Cortex of kidney (tissue), 1 donor: Measurements from ENCODE around the gene LRRC23.
"Not testable (repeated sequence)": the region's sequence is repeated elsewhere in the genome, so short reads cannot be mapped to it uniquely, and the experiment has no call there.

Source experiments
- DNase-seq: peaks from one replicate; lab custom pipeline; 2025; lab: John Stamatoyannopoulos, UW

LRRC23 gene, protein sequence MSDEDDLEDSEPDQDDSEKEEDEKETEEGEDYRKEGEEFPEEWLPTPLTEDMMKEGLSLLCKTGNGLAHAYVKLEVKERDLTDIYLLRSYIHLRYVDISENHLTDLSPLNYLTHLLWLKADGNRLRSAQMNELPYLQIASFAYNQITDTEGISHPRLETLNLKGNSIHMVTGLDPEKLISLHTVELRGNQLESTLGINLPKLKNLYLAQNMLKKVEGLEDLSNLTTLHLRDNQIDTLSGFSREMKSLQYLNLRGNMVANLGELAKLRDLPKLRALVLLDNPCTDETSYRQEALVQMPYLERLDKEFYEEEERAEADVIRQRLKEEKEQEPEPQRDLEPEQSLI

DNA sequence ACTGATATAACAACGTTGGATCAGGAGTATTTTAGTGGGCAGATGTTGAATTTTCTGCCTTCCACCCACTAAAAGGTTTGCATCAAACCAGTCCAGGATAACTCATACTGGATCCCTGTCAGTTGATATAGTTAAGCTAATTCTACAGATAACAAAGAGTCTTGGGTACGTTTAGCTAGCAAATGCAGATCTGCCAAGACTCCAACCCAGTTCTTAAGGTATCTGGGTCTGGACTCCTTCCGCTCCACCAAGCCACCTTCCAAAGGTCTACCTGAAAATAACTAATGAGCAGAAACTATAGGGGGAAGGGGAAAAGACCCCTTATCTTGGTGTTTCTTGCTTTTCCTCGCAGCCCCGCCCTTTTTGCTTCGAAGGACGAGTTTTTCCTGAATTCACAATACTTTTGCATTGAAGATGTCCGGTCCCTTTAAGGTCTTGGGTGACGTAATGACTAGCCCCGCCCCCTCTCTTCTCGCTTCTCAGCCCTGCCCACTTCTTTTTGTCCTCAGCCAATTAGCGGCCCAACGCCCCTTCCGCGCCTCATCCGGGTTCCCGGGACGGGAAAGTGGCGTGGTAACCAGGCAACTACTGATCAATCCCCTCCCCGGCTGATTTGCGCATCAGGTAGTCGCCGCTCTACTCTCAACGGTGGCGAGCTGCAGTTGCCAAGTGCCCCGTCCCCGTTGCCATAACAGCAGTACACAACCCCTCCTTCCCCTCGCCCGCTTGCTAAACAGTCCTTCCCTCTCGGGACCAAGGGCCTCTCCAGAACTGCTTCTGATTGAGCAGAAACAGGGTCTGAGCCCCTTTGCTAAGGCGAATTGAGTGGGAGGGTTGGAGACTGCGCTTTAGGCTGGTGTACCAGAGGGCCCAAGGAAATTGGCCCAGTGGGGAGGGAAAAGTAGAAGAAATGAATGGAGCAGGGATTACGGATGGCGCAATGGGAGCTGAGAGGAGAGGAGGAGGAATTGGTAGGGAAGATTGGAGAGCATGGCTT lies at the start of gene LRRC23:
Gene LRRC23, plus strand, starts transcription at position 543 of the 997 bp plus-strand sequence. CDS start 812 bp downstream, outside the sequence.
- DNase-seq, result no peak

DNA sequence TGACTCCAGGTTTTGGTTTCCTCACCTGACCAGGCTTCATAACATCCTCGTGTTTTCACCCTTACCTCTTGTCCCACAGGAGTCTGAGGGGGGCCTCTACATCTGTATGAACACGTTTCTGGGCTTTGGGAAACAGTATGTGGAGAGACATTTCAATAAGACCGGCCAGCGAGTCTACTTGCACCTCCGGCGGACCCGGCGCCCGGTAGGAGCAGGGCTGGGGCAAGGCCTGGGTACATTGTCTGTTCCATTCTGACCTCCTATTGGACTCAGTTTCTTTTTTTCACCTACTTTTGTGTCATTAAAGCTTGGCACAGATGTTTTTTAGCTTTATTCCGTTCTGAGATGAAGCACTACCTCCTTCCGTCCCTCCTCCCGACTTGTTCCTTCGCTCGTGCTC lies 49.3 kb upstream of the LRRC23 start:
- no peak for DNase-seq

DNA sequence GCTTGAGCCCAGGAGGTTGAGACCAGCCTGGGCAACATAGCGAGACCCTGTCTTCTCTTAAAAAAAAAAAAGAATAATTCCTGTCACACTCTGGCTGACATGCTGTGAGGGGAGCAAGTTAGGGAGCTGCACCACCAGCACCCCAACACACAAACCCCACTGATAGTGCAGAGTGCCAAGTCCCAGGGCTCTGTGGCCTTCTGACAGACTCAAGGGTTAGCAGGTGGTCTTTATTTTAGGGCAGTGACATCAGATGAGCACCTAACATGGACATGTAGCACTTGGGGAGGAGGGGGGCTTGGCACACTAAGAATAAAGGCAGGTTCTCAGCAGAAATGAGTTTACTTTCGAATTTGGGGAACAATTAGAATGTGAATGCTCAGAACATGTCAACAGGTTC lies 45.8 kb upstream of the LRRC23 start:
- DNase-seq, result no peak

DNA sequence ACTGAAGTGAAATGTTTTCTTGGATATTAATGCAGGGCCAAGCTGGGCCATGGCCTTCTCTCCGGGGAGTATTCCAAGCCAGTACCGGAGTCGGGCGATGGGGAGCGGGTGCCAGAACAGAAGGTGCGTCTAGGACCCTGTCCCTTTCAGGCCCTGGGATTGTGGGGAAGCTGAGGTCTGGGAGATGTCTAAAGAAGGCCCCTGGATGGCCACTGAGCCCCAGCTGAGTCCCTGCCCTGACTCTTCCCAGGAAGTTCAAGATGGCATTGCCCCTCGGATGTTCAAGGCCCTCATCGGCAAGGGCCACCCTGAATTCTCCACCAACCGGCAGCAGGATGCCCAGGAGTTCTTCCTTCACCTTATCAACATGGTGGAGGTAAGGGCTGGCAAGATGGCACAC lies 44.5 kb upstream of the LRRC23 start:
- DNase-seq, result no peak

DNA sequence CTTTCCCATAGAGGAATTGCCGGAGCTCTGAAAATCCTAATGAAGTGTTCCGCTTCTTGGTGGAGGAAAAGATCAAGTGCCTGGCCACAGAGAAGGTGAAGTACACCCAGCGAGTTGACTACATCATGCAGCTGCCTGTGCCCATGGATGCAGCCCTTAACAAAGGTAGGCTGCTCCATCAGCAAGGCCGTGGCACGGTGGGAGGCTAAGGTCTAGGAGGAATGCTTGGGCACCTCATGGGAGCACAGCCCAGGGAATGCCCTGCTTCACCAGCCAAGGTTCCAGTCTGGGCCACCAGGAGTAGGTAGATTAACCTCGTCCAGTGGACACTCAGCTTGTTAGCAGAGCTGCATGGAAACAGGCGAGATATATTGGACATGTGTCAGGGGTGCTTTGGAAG lies 43.7 kb upstream of the LRRC23 start:
- DNase-seq, result no peak

DNA sequence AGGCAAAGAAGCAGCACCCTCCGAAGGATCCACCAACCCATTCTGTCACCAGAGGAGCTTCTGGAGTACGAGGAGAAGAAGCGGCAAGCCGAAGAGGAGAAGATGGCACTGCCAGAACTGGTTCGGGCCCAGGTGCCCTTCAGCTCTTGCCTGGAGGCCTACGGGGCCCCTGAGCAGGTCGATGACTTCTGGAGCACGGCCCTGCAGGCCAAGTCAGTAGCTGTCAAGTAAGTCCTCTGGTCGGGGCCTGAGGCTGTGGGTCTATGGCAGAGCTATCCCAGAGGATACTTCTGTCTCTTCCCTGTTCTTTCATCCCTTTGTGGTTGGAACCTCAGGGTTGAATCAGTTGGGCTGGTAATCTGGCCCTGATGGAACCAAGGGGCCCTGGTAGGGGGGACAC lies 43.2 kb upstream of the LRRC23 start:
- no peak for DNase-seq

DNA sequence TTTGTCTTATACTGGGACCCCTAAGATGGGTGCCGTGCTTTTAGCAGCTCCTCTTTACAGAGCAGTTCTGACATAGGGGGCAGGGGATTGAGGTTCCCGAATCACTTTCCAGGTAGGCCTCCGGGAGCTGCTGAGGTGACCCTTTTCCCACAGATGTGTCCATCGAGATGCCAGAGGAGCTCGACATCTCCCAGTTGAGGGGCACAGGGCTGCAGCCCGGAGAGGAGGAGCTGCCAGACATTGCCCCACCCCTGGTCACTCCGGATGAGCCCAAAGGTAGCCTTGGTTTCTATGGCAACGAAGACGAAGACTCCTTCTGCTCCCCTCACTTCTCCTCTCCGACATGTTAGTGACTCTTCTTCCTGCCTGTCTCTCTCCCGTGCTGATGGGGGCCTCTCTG lies 41.6 kb upstream of the LRRC23 start:
- no peak for DNase-seq

DNA sequence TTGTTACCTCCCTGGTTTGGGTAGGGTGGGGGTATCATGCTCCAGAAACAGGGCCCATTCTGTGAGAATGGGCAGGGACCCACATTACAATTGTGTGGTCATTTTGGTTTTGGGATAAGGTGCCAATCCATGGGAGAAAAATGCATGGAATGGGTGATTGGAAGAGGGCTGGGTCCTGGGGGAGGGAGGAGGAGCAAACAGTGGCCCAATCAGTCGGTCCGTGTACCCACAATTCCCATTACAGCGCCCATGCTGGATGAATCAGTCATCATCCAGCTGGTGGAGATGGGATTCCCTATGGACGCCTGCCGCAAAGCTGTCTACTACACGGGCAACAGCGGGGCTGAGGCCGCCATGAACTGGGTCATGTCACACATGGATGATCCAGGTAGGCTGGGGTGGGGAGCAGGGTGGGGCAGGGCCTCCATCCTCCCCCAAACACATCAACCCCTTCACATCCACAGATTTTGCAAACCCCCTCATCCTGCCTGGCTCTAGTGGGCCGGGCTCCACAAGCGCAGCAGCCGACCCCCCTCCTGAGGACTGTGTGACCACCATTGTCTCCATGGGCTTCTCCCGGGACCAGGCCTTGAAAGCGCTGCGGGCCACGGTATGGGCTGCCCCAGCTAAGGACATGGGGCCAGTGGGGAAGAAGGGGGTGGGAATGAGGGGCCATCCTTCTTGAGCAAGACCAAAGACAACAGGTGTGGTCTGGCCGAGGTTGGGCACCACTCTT lies 40.9 kb upstream of the LRRC23 start:
- no peak for DNase-seq

DNA sequence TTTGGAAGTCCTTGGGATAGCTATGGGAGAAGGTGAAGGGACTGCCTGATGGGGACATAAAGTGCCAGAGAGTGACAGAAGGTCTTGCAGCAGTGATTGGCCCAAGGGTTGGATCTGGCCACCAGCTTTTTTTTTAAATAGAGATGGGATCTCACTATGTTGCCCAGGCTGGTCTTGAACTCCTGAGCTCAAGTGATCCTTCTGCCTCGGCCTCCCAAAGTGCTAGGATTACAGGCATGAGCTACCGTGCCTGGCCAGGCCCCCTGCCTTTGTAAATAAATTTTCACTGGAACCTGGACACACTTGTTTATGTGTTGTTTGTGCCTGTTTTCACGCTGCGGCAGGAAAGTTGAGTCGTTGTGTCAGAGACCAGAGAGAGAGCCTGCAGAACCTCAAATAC lies 39.3 kb upstream of the LRRC23 start:
- not testable (repeated sequence) for DNase-seq

DNA sequence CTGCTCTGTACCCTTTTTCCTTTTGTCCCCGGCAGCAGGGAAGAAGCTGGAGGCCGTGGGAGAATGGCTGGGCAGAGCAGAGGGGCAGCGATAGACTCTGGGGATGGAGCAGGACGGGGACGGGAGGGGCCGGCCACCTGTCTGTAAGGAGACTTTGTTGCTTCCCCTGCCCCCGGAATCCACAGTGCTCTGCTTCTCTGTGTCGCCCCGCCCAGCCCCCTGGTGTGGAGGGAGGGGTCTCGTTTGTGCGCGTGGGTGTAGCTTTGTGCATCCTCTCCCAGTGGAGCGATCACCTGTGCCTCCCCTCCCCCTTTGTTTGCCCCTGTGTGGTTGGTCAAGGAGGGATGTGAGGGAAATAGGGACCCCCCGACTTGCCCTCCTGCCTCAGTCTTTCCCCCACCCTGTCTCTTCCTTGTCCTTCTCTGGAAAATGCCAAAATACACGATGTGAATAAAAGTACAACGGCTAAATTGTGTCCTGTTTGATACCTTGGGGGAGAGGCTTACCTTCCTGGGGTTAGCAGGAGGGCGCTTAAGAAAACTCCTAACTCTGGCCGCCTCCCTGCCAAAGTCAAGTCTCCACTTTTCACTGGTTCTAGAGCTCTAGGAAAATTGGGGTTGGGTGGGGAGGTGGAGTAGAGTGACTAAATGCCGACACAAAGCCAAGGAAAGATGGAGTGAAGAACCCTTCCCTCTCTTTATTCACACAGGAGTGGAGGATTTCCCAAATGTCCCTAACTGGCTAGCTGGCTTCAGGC lies 38.3 kb upstream of the LRRC23 start:
- DNase-seq, result no peak

DNA sequence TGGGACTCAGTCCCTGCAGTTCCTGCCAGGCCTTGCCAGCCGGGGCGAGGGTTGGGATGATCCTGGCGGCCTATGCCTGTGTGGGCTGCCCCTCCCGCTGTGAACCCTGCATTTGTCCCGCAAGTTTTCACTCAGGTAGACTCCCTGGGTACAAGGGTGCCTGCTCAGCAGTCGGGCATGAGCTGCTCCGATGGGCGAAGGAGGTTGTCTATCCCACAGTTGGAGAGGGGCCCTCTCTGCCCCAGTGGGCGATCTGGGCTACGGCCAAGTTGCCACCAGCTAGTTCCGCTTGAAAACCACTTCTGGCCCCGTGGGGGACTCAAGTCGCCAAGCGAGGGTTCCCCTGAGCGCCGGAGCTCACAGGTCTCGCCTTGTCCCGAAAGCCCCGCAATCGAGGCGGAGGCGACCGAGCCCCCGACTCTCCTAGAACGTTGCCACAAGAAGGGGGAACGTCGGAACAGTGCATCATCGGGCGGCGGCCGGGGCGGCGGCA lies 37.7 kb upstream of the LRRC23 start:
- DNase-seq, result no peak

DNA sequence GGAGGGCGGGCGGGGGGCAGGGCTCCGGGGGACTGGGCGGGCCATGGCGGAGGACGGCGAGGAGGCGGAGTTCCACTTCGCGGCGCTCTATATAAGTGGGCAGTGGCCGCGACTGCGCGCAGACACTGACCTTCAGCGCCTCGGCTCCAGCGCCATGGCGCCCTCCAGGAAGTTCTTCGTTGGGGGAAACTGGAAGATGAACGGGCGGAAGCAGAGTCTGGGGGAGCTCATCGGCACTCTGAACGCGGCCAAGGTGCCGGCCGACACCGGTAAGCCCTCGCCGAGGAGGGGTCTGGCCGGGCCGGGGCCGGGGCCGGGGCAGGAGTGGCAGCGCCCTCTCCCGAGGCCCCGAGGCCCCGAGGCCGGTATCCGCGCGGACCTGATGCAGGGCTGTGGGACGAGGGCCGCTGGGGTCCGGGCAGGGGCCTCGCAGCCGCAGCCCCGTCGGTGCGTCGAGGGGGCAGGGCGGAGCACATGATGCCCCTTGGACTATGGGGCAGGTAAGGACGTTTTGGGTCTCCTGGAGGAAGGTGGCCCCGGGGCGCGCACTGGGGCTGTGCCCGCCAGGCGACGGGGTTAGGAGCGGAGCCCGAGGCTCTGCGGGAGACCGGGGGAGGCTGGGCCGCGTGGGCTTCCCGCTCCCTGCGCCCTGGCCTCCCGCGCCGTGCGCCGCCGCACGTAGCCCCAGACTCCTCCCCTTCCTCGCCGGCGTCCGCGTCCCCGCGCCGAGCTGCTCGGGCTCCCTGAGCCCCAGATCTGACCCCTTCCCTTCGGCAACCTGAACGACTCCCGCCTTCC lies 37.0 kb upstream of the LRRC23 start, which contains the start of gene TPI1:
Gene TPI1, plus strand, starts transcription at position 119 of the 798 bp plus-strand sequence. Its CDS starts 36 bp downstream, at position 155.
- no peak for DNase-seq

DNA sequence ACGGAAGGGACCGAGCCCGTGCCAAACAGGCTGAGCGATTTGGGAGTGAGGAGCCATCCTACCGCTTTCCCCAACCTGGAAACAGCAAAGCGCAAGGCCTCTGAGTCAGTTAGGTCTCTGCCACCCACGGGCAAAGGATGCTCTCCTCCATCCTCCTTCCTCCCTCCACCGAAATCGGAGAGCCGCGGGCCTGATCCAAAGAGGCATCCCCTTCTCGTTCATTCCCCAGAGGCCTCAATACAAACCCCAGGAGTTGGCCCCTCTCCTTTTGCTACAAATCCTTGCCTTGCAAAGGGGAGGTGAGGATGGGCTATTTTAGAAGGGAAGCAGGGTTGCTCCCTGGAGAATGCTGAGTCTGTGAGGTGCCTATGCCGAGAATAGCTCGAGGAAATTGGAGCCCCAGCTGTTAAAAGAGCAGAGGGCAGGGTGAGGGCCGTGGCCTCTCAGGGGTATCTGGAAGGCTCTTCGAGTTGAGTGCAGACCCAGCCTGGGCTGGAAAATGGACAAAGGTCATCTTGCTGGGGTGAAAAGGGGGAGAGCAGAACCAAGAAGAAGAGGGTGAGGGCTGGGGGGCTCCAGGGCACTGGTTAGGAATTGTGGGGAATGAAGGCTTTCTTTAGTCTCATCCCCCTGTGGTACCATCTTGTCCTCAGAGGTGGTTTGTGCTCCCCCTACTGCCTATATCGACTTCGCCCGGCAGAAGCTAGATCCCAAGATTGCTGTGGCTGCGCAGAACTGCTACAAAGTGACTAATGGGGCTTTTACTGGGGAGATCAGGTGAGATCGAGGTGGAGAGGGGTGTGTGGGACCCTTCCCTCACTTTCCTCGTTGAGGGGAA lies 36.2 kb upstream of the LRRC23 start:
- DNase-seq, result no peak

DNA sequence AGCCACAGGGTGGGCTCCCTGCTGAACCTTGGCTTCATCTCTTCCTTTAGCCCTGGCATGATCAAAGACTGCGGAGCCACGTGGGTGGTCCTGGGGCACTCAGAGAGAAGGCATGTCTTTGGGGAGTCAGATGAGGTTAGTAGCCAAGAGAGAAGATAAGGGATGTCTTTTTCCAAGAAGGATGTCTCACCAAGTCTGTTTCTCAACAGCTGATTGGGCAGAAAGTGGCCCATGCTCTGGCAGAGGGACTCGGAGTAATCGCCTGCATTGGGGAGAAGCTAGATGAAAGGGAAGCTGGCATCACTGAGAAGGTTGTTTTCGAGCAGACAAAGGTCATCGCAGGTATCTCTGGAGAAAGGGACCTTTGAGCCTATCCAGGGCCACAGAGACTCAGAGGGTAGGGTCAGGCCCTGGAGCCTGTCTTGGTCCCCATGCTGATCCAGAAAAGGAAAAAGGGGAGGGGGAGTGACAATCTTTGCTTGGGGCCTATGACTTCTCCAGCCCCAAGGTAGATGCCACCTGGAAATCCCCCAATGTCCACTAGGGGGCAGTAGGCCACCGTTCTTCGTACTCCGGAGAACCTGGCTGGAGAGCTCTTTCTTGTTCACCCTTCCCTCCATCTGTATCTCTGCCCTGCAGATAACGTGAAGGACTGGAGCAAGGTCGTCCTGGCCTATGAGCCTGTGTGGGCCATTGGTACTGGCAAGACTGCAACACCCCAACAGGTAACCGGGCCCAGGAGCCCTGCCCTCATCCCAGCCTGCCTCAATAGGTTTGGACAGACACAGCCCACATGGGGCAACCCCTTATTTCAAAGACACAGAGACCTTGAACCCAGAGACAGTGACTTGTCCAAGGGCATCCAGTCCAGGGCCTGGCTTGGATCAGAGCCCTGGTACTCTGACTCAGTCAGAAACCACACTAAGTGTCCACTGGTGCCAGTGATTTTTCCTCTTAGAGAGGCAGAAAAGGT lies 35.3 kb upstream of the LRRC23 start:
- DNase-seq, result no peak

DNA sequence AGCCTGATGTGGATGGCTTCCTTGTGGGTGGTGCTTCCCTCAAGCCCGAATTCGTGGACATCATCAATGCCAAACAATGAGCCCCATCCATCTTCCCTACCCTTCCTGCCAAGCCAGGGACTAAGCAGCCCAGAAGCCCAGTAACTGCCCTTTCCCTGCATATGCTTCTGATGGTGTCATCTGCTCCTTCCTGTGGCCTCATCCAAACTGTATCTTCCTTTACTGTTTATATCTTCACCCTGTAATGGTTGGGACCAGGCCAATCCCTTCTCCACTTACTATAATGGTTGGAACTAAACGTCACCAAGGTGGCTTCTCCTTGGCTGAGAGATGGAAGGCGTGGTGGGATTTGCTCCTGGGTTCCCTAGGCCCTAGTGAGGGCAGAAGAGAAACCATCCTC lies 34.3 kb upstream of the LRRC23 start:
- not testable (repeated sequence) for DNase-seq

DNA sequence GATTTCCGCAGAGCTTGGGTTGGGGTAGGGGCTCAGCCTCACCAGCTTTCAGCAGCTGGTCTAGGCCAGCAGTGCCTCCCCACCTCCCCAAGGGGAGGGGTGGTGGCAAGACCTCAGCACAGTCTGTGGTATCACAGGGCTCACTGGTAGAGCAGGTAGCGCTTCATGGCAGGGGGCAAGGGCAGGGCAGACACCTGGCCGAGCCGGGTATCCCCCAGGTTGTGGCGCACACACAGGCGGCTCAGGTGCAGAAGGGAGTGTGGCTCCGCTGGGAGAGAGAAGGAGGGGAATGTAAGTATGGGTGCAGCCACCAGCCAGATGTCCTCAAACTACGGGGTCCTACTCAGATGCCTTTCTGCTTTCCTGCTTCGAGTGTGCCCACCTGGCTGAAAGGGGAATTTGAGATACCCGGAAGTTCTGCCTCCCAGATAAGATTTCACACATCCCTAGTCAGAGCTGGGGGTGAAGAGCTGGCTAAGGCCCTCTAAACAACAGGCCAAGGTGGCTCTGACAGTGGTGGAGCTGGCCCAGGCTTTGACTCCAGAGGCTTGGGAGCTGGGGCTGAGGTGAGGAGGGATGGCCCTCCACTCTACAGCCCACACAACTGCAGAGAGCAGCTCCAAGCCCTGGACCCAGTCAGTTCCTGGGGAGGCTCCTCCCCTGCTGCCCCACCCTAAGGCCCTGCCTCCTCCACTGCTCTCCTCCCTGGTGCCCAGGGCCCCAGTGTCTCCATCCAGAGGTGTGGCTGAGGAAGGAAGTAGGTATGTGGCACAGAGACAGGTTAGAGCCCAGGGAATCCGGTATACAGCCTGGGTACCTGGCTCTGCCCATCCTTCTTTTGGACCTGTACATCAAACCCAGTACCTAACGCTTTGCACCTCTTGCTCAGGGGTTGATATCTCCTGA lies 33.3 kb upstream of the LRRC23 start:
- DNase-seq, result no peak
